ENCODE data around the gene EXOC2. TPM values are rescaled to one million over a fixed set of nuclear protein-coding genes. Genes with fewer than 3 reads are reported as not detected.

Gene EXOC2
- total RNA-seq, 1 experiment from 2014 or later = 24.5 TPM

- CTCF ChIA-PET = no interaction called here
- DNase-seq (ENCODE audit: low read depth, low spot score) (no peak), ATAC-seq (no peak)
- Histone ChIP-seq H3K36me3 (ENCODE audit: control insufficient read depth in 1 of 2, insufficient read depth in 2 of 2, low read length in 2 of 2) (no peaks in the 10 kb centered on the region), H3K4me2 (ENCODE audit: low read length) (no peak overlapping the region), H3K79me2 (ENCODE audit: insufficient read depth, low read length) (no peaks in the 10 kb centered on the region), H3K9me3 (ENCODE audit: control insufficient read depth in 1 of 2, insufficient read depth in 1 of 2, low read depth in 1 of 2, low read length in 2 of 2) (no peaks in the 10 kb centered on the region), H4K20me1 (ENCODE audit: insufficient read depth) (0 out of 2 replicates have a peak, but pooled peaks cover 3% of the 10 kb centered on the region), H3K4me3 (replicated peaks in 1 of 2; ENCODE audit: low read depth in 1 of 2, low read length in 2 of 2) (no peak overlapping the region), H3K4me1 (ENCODE audit: control insufficient read depth in 1 of 2, insufficient read depth in 2 of 2, low read length in 2 of 2) (no peaks in the 10 kb centered on the region), H2AFZ (ENCODE audit: low read depth, low read length, poor library complexity, severe bottlenecking) (no peak overlapping the region), H3K9me2 (ENCODE audit: insufficient read depth) (no peaks in the 10 kb centered on the region), H3K9ac (ENCODE audit: low read length) (no peak overlapping the region), H3K27me3 (ENCODE audit: insufficient read depth, low read length) (peaks cover 35% of the 10 kb centered on the region), H3K27ac (ENCODE audit: low read depth, low read length) (no peak overlapping the region)
- BruUV-seq (replicated peaks) = no TSS peak
- POLR2A ChIA-PET = no interaction called here
- RAD21 ChIA-PET (ENCODE audit: low non-redundant PET in 1 of 2, low total read pairs in 2 of 2, uncharacterized antibody in 2 of 2, unreplicated experiment in 2 of 2) = no interaction called here
- intact Hi-C loops (cut with micrococcal nuclease) = no loop called here
- TF ChIP-seq ZBTB33 (IDR thresholded peaks at IDR 0.05; ENCODE audit: extremely low read depth, insufficient replicate concordance, low read length) = no peak
- TF ChIP-seq MAX (IDR thresholded peaks at IDR 0.05) = no peak
- TF ChIP-seq EZH2 (IDR thresholded peaks at IDR 0.05) = no peak
- no peak for TF ChIP-seq EGR1 (IDR thresholded peaks at IDR 0.05; ENCODE audit: low read depth)
- no peak for TF ChIP-seq SP1 (IDR thresholded peaks at IDR 0.05; ENCODE audit: low read depth)
- no peak for TF ChIP-seq ATF3 (IDR thresholded peaks at IDR 0.05)
- no peak for TF ChIP-seq SRF (IDR thresholded peaks at IDR 0.05; ENCODE audit: low read depth)
- no peak for TF ChIP-seq ZFX (IDR thresholded peaks at IDR 0.05)
- no peak for TF ChIP-seq POLR2AphosphoS5 (IDR thresholded peaks at IDR 0.05; ENCODE audit: low read depth, low read length)
- TF ChIP-seq RAD21 (IDR thresholded peaks at IDR 0.05; ENCODE audit: low read depth) = no peak
- TF ChIP-seq CTCF (IDR thresholded peaks at IDR 0.05 in 2 of 3, conservative IDR thresholded peaks at IDR 0.05 in 1 of 3; ENCODE audit: borderline replicate concordance in 1 of 3, insufficient read depth in 1 of 3, low read depth in 2 of 3, low read length in 2 of 3) = no peak
- TF ChIP-seq ELF1 (IDR thresholded peaks at IDR 0.05; ENCODE audit: borderline replicate concordance, low read depth) = no peak
- TF ChIP-seq POLR2A (IDR thresholded peaks at IDR 0.05; ENCODE audit: borderline replicate concordance, extremely low read depth, insufficient read depth, insufficient read length) = no peak
- TF ChIP-seq CBX3 (IDR thresholded peaks at IDR 0.05; ENCODE audit: low read depth) = no peak
- no peak for TF ChIP-seq ZNF274 (IDR thresholded peaks at IDR 0.05; ENCODE audit: low read depth, low read length)
Observed at GRCh38 chr6:733431-734219, 40.7 kb upstream of the EXOC2 start.

All from HCT116 (cell line).